Liver (tissue), 9 donors: ENCODE measurements around the gene LPO. TPM values are rescaled to one million over a fixed set of nuclear protein-coding genes. Genes with fewer than 3 reads are reported as not detected.

Experiments used
- DNase-seq: peaks from one replicate; pipeline ENCODE4 v3.0.0-alpha.2; 2017; ENCODE audit warnings: low spot score
- H3K27ac ChIP-seq, 2 donors: one replicate each; pipeline ENCODE4 v1.7.0; 2013; ENCODE audit warnings: inconsistent platforms in 2 of 2, low read length in 2 of 2, control low read depth in 1 of 2, low read depth in 1 of 2, mild to moderate bottlenecking in 1 of 2
- H3K27me3 ChIP-seq, 4 donors: one replicate each; pipeline versions ENCODE4 v1.6.1 to v1.7.0; 2013; ENCODE audit warnings: low read length in 3 of 4, inconsistent platforms in 1 of 4, mild to moderate bottlenecking in 1 of 4, moderate library complexity in 1 of 4; ENCODE audit not compliant: control insufficient read depth in 4 of 4, insufficient read depth in 4 of 4
- H3K36me3 ChIP-seq, 4 donors: one replicate each; pipeline versions ENCODE4 v1.6.1 to v1.7.0; 2013; ENCODE audit warnings: low read length in 3 of 4, mild to moderate bottlenecking in 3 of 4, low read depth in 1 of 4, moderate library complexity in 1 of 4; ENCODE audit not compliant: control insufficient read depth in 4 of 4, insufficient read depth in 3 of 4
- H3K4me1 ChIP-seq, 4 donors: one replicate each; pipeline versions ENCODE4 v1.6.1 to v1.7.0; 2013; ENCODE audit warnings: low read length in 3 of 4, mild to moderate bottlenecking in 3 of 4, moderate library complexity in 1 of 4; ENCODE audit not compliant: control insufficient read depth in 4 of 4, insufficient read depth in 4 of 4
- H3K4me3 ChIP-seq, 3 donors: one replicate each; pipeline versions ENCODE4 v1.6.1 to v1.7.0; 2013; ENCODE audit warnings: low read length in 3 of 3, control low read depth in 1 of 3, low read depth in 1 of 3, mild to moderate bottlenecking in 1 of 3
- H3K9ac ChIP-seq, 2 donors: one replicate each; pipeline ENCODE4 v1.7.0; 2013; ENCODE audit warnings: low read length in 2 of 2, mild to moderate bottlenecking in 2 of 2, moderate library complexity in 2 of 2, control low read depth in 1 of 2, low read depth in 1 of 2
- H3K9me3 ChIP-seq, 4 donors: one replicate each; pipeline versions ENCODE4 v1.6.1 to v1.7.0; 2013; ENCODE audit warnings: low read length in 3 of 4; ENCODE audit not compliant: control insufficient read depth in 4 of 4
- ATF3 ChIP-seq: IDR thresholded peaks from 2 replicates; pipeline ENCODE4 v1.6.1; 2016; ENCODE audit warnings: antibody characterized with exemption
- CTCF ChIP-seq: fragments of 150-350 bp; IDR thresholded peaks from 2 replicates; pipeline ENCODE4 v1.5.1; 2017; ENCODE audit warnings: improper control_type of control experiment, low read depth, low read length; ENCODE audit not compliant: missing input control
- EGR1 ChIP-seq, 2 donors: IDR thresholded peaks; 2 replicates each; pipeline ENCODE4 v1.6.1; 2016 to 2018; ENCODE audit warnings: antibody characterized with exemption in 2 of 2, low read depth in 2 of 2
- FOXA1 ChIP-seq: IDR thresholded peaks from 2 replicates; pipeline ENCODE4 v1.6.1; 2016; ENCODE audit warnings: antibody characterized with exemption
- FOXA2 ChIP-seq: IDR thresholded peaks from 2 replicates; pipeline ENCODE4 v1.6.1; 2016; ENCODE audit warnings: antibody characterized with exemption
- GABPA ChIP-seq, 2 donors: IDR thresholded peaks in 1 of 2; conservative IDR thresholded peaks in 1 of 2; 2 replicates each; pipeline ENCODE4 v1.6.1; 2016; ENCODE audit warnings: antibody characterized with exemption in 2 of 2, mild to moderate bottlenecking in 1 of 2, moderate library complexity in 1 of 2
- HNF4A ChIP-seq, 2 donors: conservative IDR thresholded peaks; 2 replicates each; pipeline ENCODE4 v1.6.1; 2016; ENCODE audit warnings: antibody characterized with exemption in 2 of 2, mild to moderate bottlenecking in 2 of 2
- HNF4G ChIP-seq: IDR thresholded peaks from 2 replicates; pipeline ENCODE4 v1.6.1; 2016; ENCODE audit warnings: antibody characterized with exemption
- JUND ChIP-seq, 2 donors: IDR thresholded peaks; 2 replicates each; pipeline ENCODE4 v1.6.1; 2016; ENCODE audit warnings: antibody characterized with exemption in 2 of 2
- MAX ChIP-seq: IDR thresholded peaks from 2 replicates; pipeline ENCODE4 v1.6.1; 2016; ENCODE audit warnings: antibody characterized with exemption
- NR2F2 ChIP-seq: IDR thresholded peaks from 2 replicates; pipeline ENCODE4 v1.6.1; 2016; ENCODE audit warnings: antibody characterized with exemption
- RAD21 ChIP-seq, 2 donors: IDR thresholded peaks; 2 replicates each; pipeline ENCODE4 v1.6.1; 2016; ENCODE audit warnings: antibody characterized with exemption in 2 of 2, mild to moderate bottlenecking in 2 of 2
- REST ChIP-seq: IDR thresholded peaks from 2 replicates; pipeline ENCODE4 v1.6.1; 2016; ENCODE audit warnings: antibody characterized with exemption, mild to moderate bottlenecking
- RXRA ChIP-seq, 2 donors: IDR thresholded peaks; 2 replicates each; pipeline ENCODE4 v1.6.1; 2017 to 2018; ENCODE audit warnings: antibody characterized with exemption in 2 of 2, mild to moderate bottlenecking in 1 of 2
- SP1 ChIP-seq: IDR thresholded peaks from 2 replicates; pipeline ENCODE4 v1.6.1; 2018; ENCODE audit warnings: antibody characterized with exemption, mild to moderate bottlenecking
- TAF1 ChIP-seq: conservative IDR thresholded peaks from 2 replicates; pipeline ENCODE4 v1.6.1; 2016; ENCODE audit warnings: antibody characterized with exemption, mild to moderate bottlenecking
- YY1 ChIP-seq: IDR thresholded peaks from 2 replicates; pipeline ENCODE4 v1.6.1; 2016; ENCODE audit warnings: antibody characterized with exemption, mild to moderate bottlenecking
- ZBTB33 ChIP-seq: IDR thresholded peaks from 2 replicates; pipeline ENCODE4 v1.6.1; 2016; ENCODE audit warnings: antibody characterized with exemption
- WGBS: extraction: QIAGEN DNeasy Blood & Tissue Kit; methylation state at CpG from one replicate; pipeline ENCODE4 v1.1.7; 2013; 5-methylcytosine and 5-hydroxymethylcytosine counted together
- polyA plus RNA-seq, 2 donors: library from polyadenylated mRNA; stranded (reverse) in 1 of 2; unstranded in 1 of 2; fragments of 200-250 nt in 1 of 2; fragments of >200 nt in 1 of 2; fragmentation: Nextera tagmentation in 1 of 2; extraction: Ambion mirVana in 1 of 2; gene quantifications; one replicate each; pipeline versions ENCODE4 v1.2.1 to v1.2.3, GENCODE V29; 2013 to 2015
- total RNA-seq, 2 donors: library from RNA; depleted of rRNA; stranded (reverse); fragments of >200 nt; gene quantifications; one replicate each; pipeline ENCODE4 v1.2.3, GENCODE V29; 2014
- donor health status: healthy.
- donor health status: healthy.
- donor health status: healthy.
- donor health status: healthy.
- donor health status: healthy.

LPO gene
- total and polyA plus RNA-seq, 4 donors: not detected

- no peak for TF ChIP-seq NR2F2
- no peak for TF ChIP-seq RXRA (IDR thresholded peaks at IDR 0.05)
- no peak for TF ChIP-seq JUND (IDR thresholded peaks at IDR 0.05)
- no peak for TF ChIP-seq MAX
- no peak for TF ChIP-seq SP1
- no peak for TF ChIP-seq YY1
- no peak for TF ChIP-seq TAF1
- TF ChIP-seq REST: no peak
- TF ChIP-seq RAD21 (IDR thresholded peaks at IDR 0.05): no peak
- TF ChIP-seq GABPA (IDR thresholded peaks at IDR 0.05 in 1 of 2, conservative IDR thresholded peaks at IDR 0.05 in 1 of 2): no peak
- TF ChIP-seq EGR1 (IDR thresholded peaks at IDR 0.05; ENCODE audit: low read depth in 2 of 2): no peak
- no peak for TF ChIP-seq FOXA2
- no peak for TF ChIP-seq HNF4G
- TF ChIP-seq ZBTB33: no peak
- no peak for TF ChIP-seq HNF4A (conservative IDR thresholded peaks at IDR 0.05)
- no peak for TF ChIP-seq ATF3
- no peak for TF ChIP-seq FOXA1
- TF ChIP-seq CTCF: no peak
- H3K4me3 ChIP-seq: no peak overlapping the region
- H3K9ac ChIP-seq: no peak overlapping the region
- no peak for DNase-seq
- no peaks in the 10 kb centered on the region for H3K9me3 ChIP-seq
- H3K36me3 ChIP-seq: peaks cover 2 to 19% (median 15%) of the 10 kb centered on the region in 4 donors
- H3K4me1 ChIP-seq: peaks cover 0 to 13% (median 2%) of the 10 kb centered on the region in 4 donors
- H3K27me3 ChIP-seq: no peaks in the 10 kb centered on the region
- 92% methylated on average over 3 of the region's 3 CpGs for WGBS
- H3K27ac ChIP-seq: no peak overlapping the region
Observed at GRCh38 chr17:58217766-58218165, 20.6 kb upstream of the LPO start.
